CD4-positive, CD25-positive, alpha-beta regulatory T cell (primary cell): ENCODE data around the gene AQR. TPM values are rescaled to one million over a fixed set of nuclear protein-coding genes. Genes with fewer than 3 reads are reported as not detected.
"Not testable (repeated sequence)": the region's sequence is repeated elsewhere in the genome, so short reads cannot be mapped to it uniquely, and the experiment has no call there.

Source experiments
- ATAC-seq, 2 donors: fragments of 150-1000 bp; cut with Tn5 transposase; one replicate each; pipeline ENCODE4 v1.10.0; 2021; ENCODE audit warnings: low read depth in 2 of 2, moderate number of reproducible peaks in 2 of 2, moderate library complexity in 1 of 2
- DNase-seq, 3 donors: peaks; one replicate each; pipeline versions ENCODE4 v3.0.0 to v3.0.0-alpha.2; 2012 to 2022; ENCODE audit warnings: mixed read lengths in 1 of 3
- H3K27ac ChIP-seq: one replicate; pipeline ENCODE4 v1.7.0; 2013; ENCODE audit warnings: mild to moderate bottlenecking, low read length; ENCODE audit not compliant: insufficient read depth, poor library complexity, severe bottlenecking
- H3K27me3 ChIP-seq: one replicate; pipeline ENCODE4 v1.7.0; 2013; ENCODE audit warnings: low read length; ENCODE audit not compliant: control insufficient read depth, insufficient read depth
- H3K36me3 ChIP-seq: one replicate; pipeline ENCODE4 v1.7.0; 2013; ENCODE audit warnings: mild to moderate bottlenecking, low read length, moderate library complexity; ENCODE audit not compliant: control insufficient read depth, insufficient read depth
- H3K4me1 ChIP-seq: 2 replicates; pipeline ENCODE4 v1.7.0; 2013; ENCODE audit warnings: mild to moderate bottlenecking, low read length; ENCODE audit not compliant: insufficient read depth, control insufficient read depth, poor library complexity, severe bottlenecking
- H3K4me3 ChIP-seq: one replicate; pipeline ENCODE4 v1.7.0; 2013; ENCODE audit warnings: low read depth, mild to moderate bottlenecking, low read length, moderate library complexity
- H3K9me3 ChIP-seq, 2 experiments: 1 replicate in 1 of 2; 2 replicates in 1 of 2; pipeline ENCODE4 v1.7.0; 2013; ENCODE audit warnings: low read length in 2 of 2, mild to moderate bottlenecking in 1 of 2, moderate library complexity in 1 of 2; ENCODE audit not compliant: control insufficient read depth in 2 of 2
- H3K27ac Mint-ChIP-seq, 3 donors: one replicate each; pipeline ENCODE4 v1.8.0; 2020 to 2022; ENCODE audit warnings: mild to moderate bottlenecking in 3 of 3, mixed read lengths in 3 of 3, moderate library complexity in 2 of 3
- H3K27me3 Mint-ChIP-seq: one replicate; pipeline ENCODE4 v1.8.0; 2022; ENCODE audit warnings: mild to moderate bottlenecking, mixed read lengths
- H3K36me3 Mint-ChIP-seq: one replicate; pipeline ENCODE4 v1.8.0; 2020; ENCODE audit warnings: mixed read lengths
- H3K4me1 Mint-ChIP-seq, 4 donors: one replicate each; pipeline ENCODE4 v1.8.0; 2020 to 2022; ENCODE audit warnings: mixed read lengths in 4 of 4, mild to moderate bottlenecking in 1 of 4
- H3K4me3 Mint-ChIP-seq, 4 donors: one replicate each; pipeline ENCODE4 v1.8.0; 2020 to 2022; ENCODE audit warnings: mild to moderate bottlenecking in 4 of 4, mixed read lengths in 4 of 4, moderate library complexity in 3 of 4
- H3K9me3 Mint-ChIP-seq, 7 donors: one replicate each; pipeline ENCODE4 v1.8.0; 2020 to 2022; ENCODE audit warnings: mixed read lengths in 7 of 7, mild to moderate bottlenecking in 3 of 7, moderate library complexity in 2 of 7
- polyA plus RNA-seq, 4 donors: library from polyadenylated mRNA; unstranded; fragments of 300-500 nt; fragmentation: Illumina TruSeq; gene quantifications; one replicate each; pipeline ENCODE4 v1.2.3, GENCODE V29; 2021
- total RNA-seq: library from RNA; stranded (reverse); gene quantifications from one replicate; pipeline ENCODE4 v1.2.3, GENCODE V29; 2022

Gene AQR
- total and polyA plus RNA-seq, 5 donors from 2014 or later = 12.6 to 36.6 (median 18.2) TPM

DNA sequence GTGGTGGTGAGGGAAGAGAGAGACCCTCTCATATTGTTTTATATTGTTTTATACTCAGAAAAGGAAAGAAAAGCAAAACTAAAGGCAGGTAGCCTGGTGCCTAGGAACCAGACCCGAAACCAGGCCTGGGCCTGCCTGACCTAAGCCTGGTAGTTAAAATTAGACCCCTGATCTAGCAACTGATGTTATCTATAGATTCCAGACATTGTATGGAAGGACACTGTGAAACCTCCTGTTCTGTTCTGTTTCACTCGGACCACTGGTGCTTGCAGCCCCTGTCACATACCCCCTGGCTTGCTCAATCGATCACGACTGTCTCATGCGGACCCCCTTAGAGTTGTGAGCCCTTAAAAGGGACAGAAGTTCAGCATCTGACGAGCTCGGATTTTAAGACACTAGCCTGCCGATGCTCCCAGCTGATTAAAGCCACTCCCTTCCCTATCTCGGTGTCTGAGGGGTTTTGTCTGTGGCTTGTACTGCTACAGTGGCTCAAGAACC is 156.6 kb downstream of the AQR start:
- ATAC-seq, H3K36me3 Mint-ChIP-seq, H3K4me1 ChIP-seq, H3K27me3 ChIP-seq, H3K27ac Mint-ChIP-seq, H3K36me3 ChIP-seq, H3K4me3 ChIP-seq, H3K9me3 ChIP-seq, H3K4me3 Mint-ChIP-seq, H3K27ac ChIP-seq, H3K4me1 Mint-ChIP-seq, H3K9me3 Mint-ChIP-seq, DNase-seq: not testable (repeated sequence)
- peaks cover 21% of the 10 kb centered on the region for H3K27me3 Mint-ChIP-seq

DNA sequence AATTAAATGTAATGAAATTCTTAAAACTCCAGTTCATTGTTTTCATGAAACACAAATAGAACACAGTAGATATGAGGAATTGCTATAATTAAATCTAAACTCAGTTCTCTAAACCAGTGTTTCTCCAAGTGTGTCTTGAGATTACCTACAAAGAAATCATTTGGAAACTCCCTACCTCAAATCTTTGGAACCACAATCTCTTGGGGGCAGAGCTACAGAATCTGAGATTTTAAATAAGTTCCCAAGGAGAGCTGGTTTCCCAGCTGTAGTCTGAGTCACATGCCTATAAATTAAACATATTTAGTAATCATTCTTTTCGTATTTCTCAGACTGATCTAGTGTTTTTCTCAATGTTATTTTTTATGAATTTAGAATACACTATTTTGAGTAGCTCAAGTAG is 157.2 kb downstream of the AQR start:
- Histone ChIP-seq H3K4me3 (no peak overlapping the region), H3K4me1 (no peaks in the 10 kb centered on the region), H3K27ac (no peak overlapping the region), H3K9me3 (no peaks in the 10 kb centered on the region), H3K27me3 (peaks cover 7% of the 10 kb centered on the region), H3K36me3 (no peaks in the 10 kb centered on the region)
- H3K4me1 Mint-ChIP-seq = no peaks in the 10 kb centered on the region
- H3K27me3 Mint-ChIP-seq = peaks cover 21% of the 10 kb centered on the region
- peaks cover 0 to 5% (median 0%) of the 10 kb centered on the region in 7 donors for H3K9me3 Mint-ChIP-seq
- DNase-seq (no peak), ATAC-seq (no peak)
- no peaks in the 10 kb centered on the region for H3K36me3 Mint-ChIP-seq
- no peak overlapping the region for H3K27ac Mint-ChIP-seq
- no peak overlapping the region for H3K4me3 Mint-ChIP-seq

DNA sequence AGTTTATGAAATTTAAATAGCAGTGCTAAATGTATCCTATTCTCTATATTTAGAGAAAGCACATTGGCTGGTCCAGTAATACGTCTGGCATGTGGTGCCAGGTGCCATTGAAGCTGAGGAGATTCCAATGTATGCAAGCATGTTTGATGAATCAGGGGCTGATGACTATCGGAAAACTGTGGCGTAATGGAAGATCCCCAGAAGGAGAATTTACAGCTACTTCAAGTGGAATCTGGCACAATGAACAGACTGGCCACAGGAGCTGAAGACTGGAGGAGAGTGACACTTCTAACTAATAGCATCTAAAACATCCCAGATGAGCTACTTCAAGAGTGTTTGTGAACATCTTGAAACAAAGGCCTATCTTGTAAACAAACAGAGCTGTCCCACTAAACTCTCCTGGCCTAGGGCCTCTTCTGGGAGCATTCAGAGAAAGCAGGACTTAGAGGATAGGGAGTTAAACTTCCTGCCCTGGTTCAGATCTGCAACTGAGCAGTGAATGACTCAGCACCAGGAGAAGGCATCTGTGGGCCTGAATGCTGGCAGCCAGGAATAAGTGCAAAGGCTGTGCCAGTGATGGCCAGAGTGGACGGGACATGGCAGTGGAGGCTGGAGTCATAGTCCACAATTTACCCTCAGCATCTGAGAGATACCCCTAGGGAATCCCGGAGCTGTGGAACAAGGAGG is 159.0 kb downstream of the AQR start:
- Mint-ChIP-seq H3K4me1 (no peaks in the 10 kb centered on the region), H3K27me3 (peaks cover 16% of the 10 kb centered on the region), H3K4me3 (no peak overlapping the region), H3K27ac (no peak overlapping the region), H3K36me3 (no peaks in the 10 kb centered on the region), H3K9me3 (peaks cover 0 to 9% (median 0%) of the 10 kb centered on the region in 7 donors)
- no peak for ATAC-seq
- DNase-seq = no peak
- no peak overlapping the region for H3K27ac ChIP-seq
- no peak overlapping the region for H3K4me3 ChIP-seq
- H3K27me3 ChIP-seq = peaks cover 12% of the 10 kb centered on the region
- H3K4me1 ChIP-seq = no peaks in the 10 kb centered on the region
- H3K36me3 ChIP-seq = no peaks in the 10 kb centered on the region
- no peaks in the 10 kb centered on the region for H3K9me3 ChIP-seq

DNA sequence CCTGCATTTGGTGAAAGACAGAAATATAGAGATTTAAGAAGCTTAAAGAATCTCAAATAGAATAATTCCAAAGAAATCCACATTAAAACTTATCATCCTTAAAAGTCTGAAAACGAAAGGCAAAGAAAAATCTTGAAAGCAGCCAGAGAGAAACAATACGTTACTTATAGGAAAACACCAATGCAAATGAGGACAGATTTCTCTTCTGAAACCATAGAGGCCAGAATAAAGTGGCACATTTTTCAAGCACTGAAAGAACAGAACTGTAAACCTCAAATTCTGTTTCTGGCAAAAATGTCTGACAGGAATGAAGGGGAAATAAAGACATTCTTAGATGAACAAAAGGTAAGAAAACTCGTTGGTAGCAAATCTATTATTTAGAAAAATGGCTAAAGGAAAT is 160.4 kb downstream of the AQR start:
- H3K36me3 ChIP-seq = no peaks in the 10 kb centered on the region
- peaks cover 0 to 9% (median 0%) of the 10 kb centered on the region in 7 donors for H3K9me3 Mint-ChIP-seq
- ATAC-seq = no peak

DNA sequence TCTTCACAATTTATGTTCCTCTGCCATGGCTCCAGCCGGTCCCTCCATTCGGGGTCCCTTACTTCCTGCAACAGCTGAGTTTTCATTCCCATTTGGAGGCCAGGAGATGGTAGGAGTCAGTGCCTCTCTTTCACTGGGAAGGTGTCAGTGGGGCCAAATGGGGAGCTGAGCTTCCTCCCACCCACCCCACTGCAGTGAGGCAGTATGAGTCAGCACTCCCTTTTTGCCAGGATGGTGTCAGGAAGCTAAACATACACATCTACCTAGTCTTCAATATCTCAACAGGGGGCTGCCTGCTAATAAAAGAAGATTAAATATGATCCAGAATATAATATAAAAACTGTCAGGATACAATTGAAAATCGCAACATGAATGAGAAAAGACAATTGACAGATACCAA is 161.5 kb downstream of the AQR start:
- Histone ChIP-seq H3K36me3 (no peaks in the 10 kb centered on the region), H3K27me3 (peaks cover 8% of the 10 kb centered on the region), H3K4me3 (no peak overlapping the region), H3K4me1 (no peaks in the 10 kb centered on the region), H3K9me3 (no peaks in the 10 kb centered on the region), H3K27ac (no peak overlapping the region)
- Mint-ChIP-seq H3K27me3 (peaks cover 17% of the 10 kb centered on the region), H3K27ac (no peak overlapping the region), H3K4me1 (no peaks in the 10 kb centered on the region), H3K9me3 (peaks cover 0 to 9% (median 0%) of the 10 kb centered on the region in 7 donors), H3K4me3 (no peak overlapping the region), H3K36me3 (no peaks in the 10 kb centered on the region)
- ATAC-seq (no peak), DNase-seq (no peak)

More for the DNA sequence above, 160.4 kb downstream of the AQR start:
- Mint-ChIP-seq H3K36me3 (no peaks in the 10 kb centered on the region), H3K27me3 (peaks cover 17% of the 10 kb centered on the region), H3K4me3 (no peak overlapping the region), H3K4me1 (no peaks in the 10 kb centered on the region), H3K27ac (no peak overlapping the region)
- no peak overlapping the region for H3K27ac ChIP-seq
- H3K27me3 ChIP-seq = peaks cover 12% of the 10 kb centered on the region
- H3K4me1 ChIP-seq = no peaks in the 10 kb centered on the region
- H3K4me3 ChIP-seq = no peak overlapping the region
- no peak for DNase-seq
- H3K9me3 ChIP-seq = no peaks in the 10 kb centered on the region

DNA sequence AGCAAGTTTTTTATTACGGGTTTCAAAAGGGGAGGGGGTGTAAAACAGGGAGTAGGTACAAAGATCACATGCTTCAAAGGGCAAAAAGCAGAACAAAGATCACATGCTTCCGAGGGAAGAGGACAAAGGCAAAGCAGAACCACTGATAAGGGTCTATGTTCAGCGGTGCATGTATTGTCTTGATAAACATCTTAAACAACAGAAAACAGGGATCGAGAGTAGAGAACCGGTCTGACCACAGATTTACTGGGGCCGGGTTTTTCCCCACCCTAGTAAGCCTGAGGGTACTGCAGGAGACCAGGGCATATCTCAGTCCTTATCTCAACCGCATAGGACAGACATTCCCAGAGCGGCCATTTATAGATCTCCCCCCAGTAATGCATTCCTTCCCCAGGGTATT is 162.3 kb downstream of the AQR start:
- H3K27me3 ChIP-seq = peaks cover 11% of the 10 kb centered on the region
- peaks cover 18% of the 10 kb centered on the region for H3K27me3 Mint-ChIP-seq
- H3K27ac Mint-ChIP-seq, H3K4me3 ChIP-seq, ATAC-seq, H3K9me3 ChIP-seq, H3K4me1 ChIP-seq, DNase-seq, H3K4me3 Mint-ChIP-seq, H3K36me3 Mint-ChIP-seq, H3K27ac ChIP-seq, H3K36me3 ChIP-seq, H3K9me3 Mint-ChIP-seq, H3K4me1 Mint-ChIP-seq: not testable (repeated sequence)

DNA sequence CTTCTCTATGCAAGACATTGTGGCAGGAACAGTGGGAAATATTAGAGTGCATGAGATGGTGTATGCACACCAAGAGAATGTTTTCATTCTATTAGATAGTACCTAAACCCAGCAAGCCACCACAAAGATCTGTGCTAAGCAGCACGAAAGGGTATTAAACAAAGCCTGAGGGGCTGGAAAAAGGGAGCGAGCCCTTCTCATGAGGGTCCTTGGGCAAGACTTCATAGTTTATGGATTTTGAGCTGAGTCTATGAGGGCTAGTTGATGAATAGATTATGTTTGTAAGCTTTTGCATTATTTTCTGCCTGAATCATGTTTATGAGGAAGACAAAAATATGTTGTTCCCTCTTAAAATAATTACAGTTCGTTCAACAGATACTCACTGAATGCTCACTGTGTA is 164.8 kb downstream of the AQR start:
- DNase-seq (no peak), ATAC-seq (no peak)
- Mint-ChIP-seq H3K9me3 (peaks cover 0 to 9% (median 0%) of the 10 kb centered on the region in 7 donors), H3K36me3 (no peaks in the 10 kb centered on the region), H3K27ac (no peak overlapping the region), H3K27me3 (peaks cover 23% of the 10 kb centered on the region), H3K4me3 (no peak overlapping the region), H3K4me1 (no peaks in the 10 kb centered on the region)
- Histone ChIP-seq H3K9me3 (no peaks in the 10 kb centered on the region), H3K4me3 (no peak overlapping the region), H3K4me1 (no peaks in the 10 kb centered on the region), H3K27me3 (peaks cover 11% of the 10 kb centered on the region), H3K36me3 (no peaks in the 10 kb centered on the region), H3K27ac (no peak overlapping the region)

DNA sequence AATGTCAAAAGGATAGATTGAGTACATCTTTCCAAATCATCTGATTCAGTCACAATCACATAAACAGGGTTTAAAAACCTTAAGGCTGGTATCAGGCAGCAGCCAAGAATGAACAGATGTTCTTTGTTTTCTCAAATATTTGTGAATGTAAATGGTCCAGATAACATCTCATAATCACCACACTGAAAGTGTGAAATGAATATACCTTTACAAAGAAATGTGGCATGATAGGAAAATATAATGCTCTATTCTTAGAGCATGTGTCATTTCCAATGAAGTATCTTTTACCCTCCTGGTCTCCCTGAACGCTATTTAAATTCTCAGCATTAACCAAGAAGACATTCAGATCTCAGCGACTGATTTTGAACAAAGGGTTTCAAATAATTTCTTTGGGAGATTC is 165.4 kb downstream of the AQR start:
- Mint-ChIP-seq H3K4me3 (no peak overlapping the region), H3K4me1 (no peaks in the 10 kb centered on the region), H3K9me3 (peaks cover 0 to 9% (median 0%) of the 10 kb centered on the region in 7 donors), H3K36me3 (no peaks in the 10 kb centered on the region), H3K27ac (no peak overlapping the region), H3K27me3 (peaks cover 26% of the 10 kb centered on the region)
- H3K36me3 ChIP-seq = no peaks in the 10 kb centered on the region
- ATAC-seq = no peak
- no peak overlapping the region for H3K4me3 ChIP-seq
- peaks cover 11% of the 10 kb centered on the region for H3K27me3 ChIP-seq
- H3K9me3 ChIP-seq = no peaks in the 10 kb centered on the region
- no peak overlapping the region for H3K27ac ChIP-seq
- H3K4me1 ChIP-seq = no peaks in the 10 kb centered on the region
- DNase-seq = no peak
